Liver (tissue), 9 donors: ENCODE data around the gene RNF217. TPM values are rescaled to one million over a fixed set of nuclear protein-coding genes. Genes with fewer than 3 reads are reported as not detected.

Experiments
- DNase-seq: peaks from one replicate; pipeline ENCODE4 v3.0.0-alpha.2; 2017; ENCODE audit warnings: low spot score
- H3K27ac ChIP-seq, 2 donors: one replicate each; pipeline ENCODE4 v1.7.0; 2013; ENCODE audit warnings: inconsistent platforms in 2 of 2, low read length in 2 of 2, control low read depth in 1 of 2, low read depth in 1 of 2, mild to moderate bottlenecking in 1 of 2
- H3K27me3 ChIP-seq, 4 donors: one replicate each; pipeline versions ENCODE4 v1.6.1 to v1.7.0; 2013; ENCODE audit warnings: low read length in 3 of 4, inconsistent platforms in 1 of 4, mild to moderate bottlenecking in 1 of 4, moderate library complexity in 1 of 4; ENCODE audit not compliant: control insufficient read depth in 4 of 4, insufficient read depth in 4 of 4
- H3K36me3 ChIP-seq, 4 donors: one replicate each; pipeline versions ENCODE4 v1.6.1 to v1.7.0; 2013; ENCODE audit warnings: low read length in 3 of 4, mild to moderate bottlenecking in 3 of 4, low read depth in 1 of 4, moderate library complexity in 1 of 4; ENCODE audit not compliant: control insufficient read depth in 4 of 4, insufficient read depth in 3 of 4
- H3K4me1 ChIP-seq, 4 donors: one replicate each; pipeline versions ENCODE4 v1.6.1 to v1.7.0; 2013; ENCODE audit warnings: low read length in 3 of 4, mild to moderate bottlenecking in 3 of 4, moderate library complexity in 1 of 4; ENCODE audit not compliant: control insufficient read depth in 4 of 4, insufficient read depth in 4 of 4
- H3K4me3 ChIP-seq, 3 donors: one replicate each; pipeline versions ENCODE4 v1.6.1 to v1.7.0; 2013; ENCODE audit warnings: low read length in 3 of 3, control low read depth in 1 of 3, low read depth in 1 of 3, mild to moderate bottlenecking in 1 of 3
- H3K9ac ChIP-seq, 2 donors: one replicate each; pipeline ENCODE4 v1.7.0; 2013; ENCODE audit warnings: low read length in 2 of 2, mild to moderate bottlenecking in 2 of 2, moderate library complexity in 2 of 2, control low read depth in 1 of 2, low read depth in 1 of 2
- H3K9me3 ChIP-seq, 4 donors: one replicate each; pipeline versions ENCODE4 v1.6.1 to v1.7.0; 2013; ENCODE audit warnings: low read length in 3 of 4; ENCODE audit not compliant: control insufficient read depth in 4 of 4
- ATF3 ChIP-seq: IDR thresholded peaks from 2 replicates; pipeline ENCODE4 v1.6.1; 2016; ENCODE audit warnings: antibody characterized with exemption
- CTCF ChIP-seq: fragments of 150-350 bp; IDR thresholded peaks from 2 replicates; pipeline ENCODE4 v1.5.1; 2017; ENCODE audit warnings: improper control_type of control experiment, low read depth, low read length; ENCODE audit not compliant: missing input control
- EGR1 ChIP-seq, 2 donors: IDR thresholded peaks; 2 replicates each; pipeline ENCODE4 v1.6.1; 2016 to 2018; ENCODE audit warnings: antibody characterized with exemption in 2 of 2, low read depth in 2 of 2
- FOXA1 ChIP-seq: IDR thresholded peaks from 2 replicates; pipeline ENCODE4 v1.6.1; 2016; ENCODE audit warnings: antibody characterized with exemption
- HNF4A ChIP-seq, 2 donors: conservative IDR thresholded peaks; 2 replicates each; pipeline ENCODE4 v1.6.1; 2016; ENCODE audit warnings: antibody characterized with exemption in 2 of 2, mild to moderate bottlenecking in 2 of 2
- HNF4G ChIP-seq: IDR thresholded peaks from 2 replicates; pipeline ENCODE4 v1.6.1; 2016; ENCODE audit warnings: antibody characterized with exemption
- JUND ChIP-seq, 2 donors: IDR thresholded peaks; 2 replicates each; pipeline ENCODE4 v1.6.1; 2016; ENCODE audit warnings: antibody characterized with exemption in 2 of 2
- MAX ChIP-seq: IDR thresholded peaks from 2 replicates; pipeline ENCODE4 v1.6.1; 2016; ENCODE audit warnings: antibody characterized with exemption
- RAD21 ChIP-seq, 2 donors: IDR thresholded peaks; 2 replicates each; pipeline ENCODE4 v1.6.1; 2016; ENCODE audit warnings: antibody characterized with exemption in 2 of 2, mild to moderate bottlenecking in 2 of 2
- REST ChIP-seq: IDR thresholded peaks from 2 replicates; pipeline ENCODE4 v1.6.1; 2016; ENCODE audit warnings: antibody characterized with exemption, mild to moderate bottlenecking
- RXRA ChIP-seq, 2 donors: IDR thresholded peaks; 2 replicates each; pipeline ENCODE4 v1.6.1; 2017 to 2018; ENCODE audit warnings: antibody characterized with exemption in 2 of 2, mild to moderate bottlenecking in 1 of 2
- SP1 ChIP-seq: IDR thresholded peaks from 2 replicates; pipeline ENCODE4 v1.6.1; 2018; ENCODE audit warnings: antibody characterized with exemption, mild to moderate bottlenecking
- YY1 ChIP-seq: IDR thresholded peaks from 2 replicates; pipeline ENCODE4 v1.6.1; 2016; ENCODE audit warnings: antibody characterized with exemption, mild to moderate bottlenecking
- ZBTB33 ChIP-seq: IDR thresholded peaks from 2 replicates; pipeline ENCODE4 v1.6.1; 2016; ENCODE audit warnings: antibody characterized with exemption
- WGBS: extraction: QIAGEN DNeasy Blood & Tissue Kit; methylation state at CpG from one replicate; pipeline ENCODE4 v1.1.7; 2013; 5-methylcytosine and 5-hydroxymethylcytosine counted together
- polyA plus RNA-seq, 2 donors: library from polyadenylated mRNA; stranded (reverse) in 1 of 2; unstranded in 1 of 2; fragments of 200-250 nt in 1 of 2; fragments of >200 nt in 1 of 2; fragmentation: Nextera tagmentation in 1 of 2; extraction: Ambion mirVana in 1 of 2; gene quantifications; one replicate each; pipeline versions ENCODE4 v1.2.1 to v1.2.3, GENCODE V29; 2013 to 2015
- total RNA-seq, 2 donors: library from RNA; depleted of rRNA; stranded (reverse); fragments of >200 nt; gene quantifications; one replicate each; pipeline ENCODE4 v1.2.3, GENCODE V29; 2014
- donor health status: healthy.
- donor health status: healthy.
- donor health status: healthy.
- donor health status: healthy.
- donor health status: healthy.

The RNF217 gene
- total and polyA plus RNA-seq, 4 donors: 2.3 to 18.3 (median 4.1) TPM

- TF ChIP-seq ZBTB33 (no peak), YY1 (no peak), RXRA (IDR thresholded peaks at IDR 0.05) (no peak), MAX (no peak), RAD21 (IDR thresholded peaks at IDR 0.05) (no peak), SP1 (no peak)
Observed at GRCh38 chr6:125066964-125067363, 104.7 kb downstream of the RNF217 start (continued).

- H3K27ac ChIP-seq: no peak overlapping the region
- H3K4me1 ChIP-seq: no peaks in the 10 kb centered on the region
- no peak overlapping the region for H3K4me3 ChIP-seq
- H3K9ac ChIP-seq: no peak overlapping the region
- peaks cover 0 to 2% (median 0%) of the 10 kb centered on the region in 4 donors for H3K36me3 ChIP-seq
- no peaks in the 10 kb centered on the region for H3K9me3 ChIP-seq
- TF ChIP-seq SP1 (no peak), RXRA (IDR thresholded peaks at IDR 0.05) (no peak), HNF4G (no peak)
- DNase-seq: no peak
- H3K27me3 ChIP-seq: no peaks in the 10 kb centered on the region
- 92% methylated on average over 1 of the region's 1 CpG for WGBS
Observed at GRCh38 chr6:125067552-125067951, 105.3 kb downstream of the RNF217 start.

GRCh38 chr6:125073071-125073470 lies 110.8 kb downstream of the RNF217 start:
- H3K9ac ChIP-seq: no peak overlapping the region
- H3K27me3 ChIP-seq: no peaks in the 10 kb centered on the region
- no peak for TF ChIP-seq ATF3
- TF ChIP-seq EGR1 (IDR thresholded peaks at IDR 0.05; ENCODE audit: low read depth in 2 of 2): no peak
- TF ChIP-seq ZBTB33: no peak
- TF ChIP-seq RAD21 (IDR thresholded peaks at IDR 0.05): no peak
- no peak for TF ChIP-seq CTCF
- no peak for TF ChIP-seq FOXA1
- no peak for TF ChIP-seq JUND (IDR thresholded peaks at IDR 0.05)
- no peak for TF ChIP-seq REST
- TF ChIP-seq HNF4A (conservative IDR thresholded peaks at IDR 0.05): no peak
- no peaks in the 10 kb centered on the region for H3K9me3 ChIP-seq
- WGBS: 98% methylated on average over 3 of the region's 3 CpGs
- peaks cover 2 to 14% (median 7%) of the 10 kb centered on the region in 4 donors for H3K36me3 ChIP-seq
- H3K4me1 ChIP-seq: no peaks in the 10 kb centered on the region
- H3K27ac ChIP-seq: no peak overlapping the region
- no peak overlapping the region for H3K4me3 ChIP-seq
- no peak for DNase-seq
